Fibroblast of pulmonary artery (primary cell): Measurements from ENCODE around the gene OR56A5.
"Not testable (repeated sequence)": the region's sequence is repeated elsewhere in the genome, so short reads cannot be mapped to it uniquely, and the experiment has no call there.

Experiments
- DNase-seq: peaks from one replicate; pipeline ENCODE4 v3.0.0-alpha.2; 2010; ENCODE audit warnings: low read depth
- H3K4me3 ChIP-seq: replicated peaks from 2 replicates; pipeline ENCODE4 v1.5.1; 2011; ENCODE audit warnings: low read depth, mild to moderate bottlenecking, control low read depth, low read length, moderate library complexity
- TF ChIP-seq, protein P1 (sequence below): IDR thresholded peaks from 2 replicates; pipeline ENCODE4 v1.5.1; 2011; ENCODE audit warnings: mild to moderate bottlenecking, control low read depth, low read length, inconsistent platforms; ENCODE audit errors: missing control alignments

OR56A5 gene

DNA sequence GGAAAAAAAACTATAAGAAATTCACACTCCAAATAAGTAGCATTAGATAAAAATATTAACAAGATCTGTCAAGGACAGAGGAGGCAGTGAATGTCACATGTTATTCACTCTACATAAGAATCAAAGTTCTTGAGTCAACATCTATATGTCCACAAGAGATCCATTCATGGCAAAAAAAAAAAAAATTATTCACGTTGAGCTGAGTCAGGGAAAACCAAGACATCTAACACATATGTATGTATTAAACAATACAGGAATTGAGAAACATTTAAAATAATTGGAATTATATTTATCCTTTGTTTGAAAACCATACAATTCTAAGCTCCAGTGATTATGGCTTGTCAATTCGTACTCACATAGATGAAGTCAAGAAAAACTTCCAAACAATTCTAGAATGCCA lies 1.3 kb downstream of the OR56A5 start:
- TF ChIP-seq, protein P1, sequence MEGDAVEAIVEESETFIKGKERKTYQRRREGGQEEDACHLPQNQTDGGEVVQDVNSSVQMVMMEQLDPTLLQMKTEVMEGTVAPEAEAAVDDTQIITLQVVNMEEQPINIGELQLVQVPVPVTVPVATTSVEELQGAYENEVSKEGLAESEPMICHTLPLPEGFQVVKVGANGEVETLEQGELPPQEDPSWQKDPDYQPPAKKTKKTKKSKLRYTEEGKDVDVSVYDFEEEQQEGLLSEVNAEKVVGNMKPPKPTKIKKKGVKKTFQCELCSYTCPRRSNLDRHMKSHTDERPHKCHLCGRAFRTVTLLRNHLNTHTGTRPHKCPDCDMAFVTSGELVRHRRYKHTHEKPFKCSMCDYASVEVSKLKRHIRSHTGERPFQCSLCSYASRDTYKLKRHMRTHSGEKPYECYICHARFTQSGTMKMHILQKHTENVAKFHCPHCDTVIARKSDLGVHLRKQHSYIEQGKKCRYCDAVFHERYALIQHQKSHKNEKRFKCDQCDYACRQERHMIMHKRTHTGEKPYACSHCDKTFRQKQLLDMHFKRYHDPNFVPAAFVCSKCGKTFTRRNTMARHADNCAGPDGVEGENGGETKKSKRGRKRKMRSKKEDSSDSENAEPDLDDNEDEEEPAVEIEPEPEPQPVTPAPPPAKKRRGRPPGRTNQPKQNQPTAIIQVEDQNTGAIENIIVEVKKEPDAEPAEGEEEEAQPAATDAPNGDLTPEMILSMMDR, result no peak

DNA sequence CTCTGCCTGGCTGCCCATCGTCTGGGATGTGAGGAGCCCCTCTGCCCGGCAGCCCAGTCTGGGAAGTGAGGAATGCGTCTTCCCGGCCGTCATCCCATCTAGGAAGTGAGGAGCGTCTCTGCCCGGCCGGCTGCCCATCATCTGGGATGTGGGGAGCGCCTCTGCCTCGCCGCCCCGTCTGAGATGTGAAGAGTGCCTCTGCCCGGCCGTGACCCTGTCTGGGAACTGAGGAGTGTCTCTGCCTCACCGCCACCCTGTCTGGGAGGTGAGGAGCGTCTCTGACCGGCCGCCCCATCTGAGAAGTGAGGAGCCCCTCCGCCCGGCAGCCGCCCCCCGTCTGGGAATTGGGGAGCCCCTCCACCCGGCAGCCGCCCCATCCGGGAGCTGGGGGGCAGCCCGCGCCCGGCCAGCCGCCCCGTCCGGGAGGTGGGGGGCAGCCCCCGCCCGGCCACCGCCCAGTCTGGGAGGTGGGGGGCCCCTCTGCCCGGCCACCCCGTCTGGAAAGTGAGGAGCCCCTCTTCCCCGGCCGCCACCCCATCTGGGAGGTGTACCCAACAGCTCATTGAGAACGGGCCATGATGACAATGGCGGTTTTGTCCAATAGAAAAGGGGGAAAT lies 7.5 kb downstream of the OR56A5 start:
- H3K4me3 ChIP-seq, DNase-seq: not testable (repeated sequence)

More for the DNA sequence above, 1.3 kb downstream of the OR56A5 start:
- no peak overlapping the region for H3K4me3 ChIP-seq
- DNase-seq, result no peak

DNA sequence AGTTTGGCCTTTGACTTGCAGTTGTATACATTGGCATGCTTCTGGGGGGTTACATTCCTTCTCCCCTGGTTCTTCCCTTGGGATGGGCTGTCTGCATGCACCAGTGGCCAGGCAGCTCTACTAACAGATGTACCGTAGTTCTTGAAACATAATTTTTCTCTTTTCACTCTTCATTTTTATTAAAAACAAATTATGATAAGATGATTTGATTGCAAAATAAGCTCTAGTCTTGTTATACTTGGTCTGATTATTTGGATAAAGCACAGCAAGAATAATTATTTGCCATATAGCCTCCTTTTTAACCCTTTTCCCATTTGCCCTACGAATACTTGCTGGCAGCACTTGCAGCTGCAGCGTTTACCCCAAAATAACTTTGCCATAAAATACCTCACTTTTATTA lies 12.7 kb downstream of the OR56A5 start:
- TF ChIP-seq, protein P1, result no peak
- H3K4me3 ChIP-seq, result no peak overlapping the region
- no peak for DNase-seq

DNA sequence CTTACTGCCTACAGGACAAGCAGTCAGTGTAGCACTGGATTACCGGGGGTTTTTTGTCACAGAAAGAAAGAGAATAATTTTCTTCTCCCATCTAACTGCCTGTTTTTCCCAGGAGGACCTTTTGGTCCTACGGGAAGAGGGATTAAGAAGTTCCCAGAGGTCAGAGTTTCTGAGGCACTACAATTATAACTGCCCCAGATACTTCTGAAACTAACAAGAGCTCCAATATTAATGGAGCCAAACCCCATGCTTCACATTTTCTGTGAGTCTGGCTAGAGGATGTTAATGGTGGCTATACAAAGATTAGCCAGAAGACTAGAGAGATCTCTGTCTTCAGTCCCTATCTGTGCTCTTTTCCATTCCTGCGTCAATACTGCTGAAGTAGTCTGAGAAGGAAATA lies 26.3 kb downstream of the OR56A5 start, which contains the start of gene OR56A3:
Gene OR56A3, plus strand, starts transcription at position 301 of the 400 bp plus-strand sequence. CDS start 5,096 bp downstream, outside the sequence.
- H3K4me3 ChIP-seq, result no peak within 1 kb of the TSS
- no peak for DNase-seq
- TF ChIP-seq, protein P1, result no peak

DNA sequence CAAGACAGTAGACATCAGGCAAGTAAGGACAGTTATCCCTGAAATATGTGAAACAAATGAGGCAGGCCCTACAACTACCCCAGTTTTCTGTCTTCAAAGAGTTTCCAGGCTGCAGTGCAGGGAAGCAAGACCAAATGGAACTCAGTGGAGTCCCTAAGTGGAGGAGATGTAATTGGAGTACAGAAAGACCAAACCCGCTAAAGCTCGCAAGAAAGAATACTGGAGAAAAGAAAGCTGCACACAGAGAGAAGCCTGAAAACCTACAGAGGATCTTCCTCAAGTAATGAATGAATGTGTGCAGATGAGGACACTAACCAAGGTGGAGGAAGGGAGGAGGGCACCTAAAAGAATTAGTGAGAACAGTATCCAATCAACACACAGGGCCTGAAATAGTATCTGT lies 27.5 kb downstream of the OR56A5 start:
- TF ChIP-seq, protein P1, result no peak
- H3K4me3 ChIP-seq, result no peak overlapping the region
- no peak for DNase-seq

DNA sequence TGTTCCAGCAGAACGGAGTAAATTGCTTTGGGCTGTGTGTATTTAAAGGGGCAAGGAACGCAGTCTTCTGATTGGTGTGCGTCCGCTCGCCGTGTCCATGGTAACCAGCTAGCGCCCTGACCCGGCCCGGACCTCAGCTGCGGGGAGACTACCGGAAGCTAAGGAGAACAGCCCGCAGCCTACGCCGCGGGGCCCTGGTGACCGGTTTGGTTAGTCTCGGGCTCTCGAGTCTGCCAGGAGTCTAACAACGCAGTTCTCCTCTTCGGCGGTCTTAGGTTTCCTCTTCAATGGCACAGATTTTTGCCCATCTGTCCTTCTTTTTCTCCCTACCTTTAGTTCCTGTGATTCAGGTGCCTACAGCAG lies 29.7 kb downstream of the OR56A5 start:
- TF ChIP-seq, protein P1, result no peak
- no peak for DNase-seq
- no peak overlapping the region for H3K4me3 ChIP-seq

DNA sequence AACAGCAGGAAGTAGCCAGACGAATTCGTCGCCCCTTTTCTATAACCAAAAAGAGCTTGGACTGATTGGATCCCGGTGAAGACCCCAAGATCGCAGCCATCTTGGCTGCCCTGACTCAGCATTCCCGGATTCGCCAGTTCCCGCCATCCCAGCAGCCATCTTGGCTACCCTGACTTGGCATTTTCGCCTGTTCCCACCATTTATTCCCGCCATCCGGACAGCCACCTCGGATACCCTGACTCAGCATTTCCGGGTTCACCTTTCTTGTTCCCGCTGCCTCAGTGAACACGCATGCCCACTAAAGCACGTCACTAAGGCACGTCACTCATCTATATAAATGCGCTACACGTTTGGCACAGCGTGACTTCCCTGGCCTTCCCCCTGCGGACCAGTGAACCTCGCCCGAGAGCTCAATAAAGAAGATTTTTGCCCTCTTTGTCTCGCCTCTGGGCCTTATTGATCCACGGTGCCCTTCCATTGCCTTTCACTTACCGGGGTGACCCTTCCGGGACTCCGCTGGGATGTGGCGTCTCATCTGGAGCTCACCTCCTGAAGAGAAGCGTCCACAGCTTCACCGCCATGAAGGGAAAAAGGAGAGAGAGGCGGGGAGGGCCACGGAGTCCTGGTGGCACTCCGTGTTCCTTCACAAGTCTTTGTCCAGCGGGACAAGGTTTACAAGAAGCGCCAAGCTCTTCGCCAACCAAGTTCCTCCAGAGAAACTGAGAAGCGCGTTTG lies 30.3 kb downstream of the OR56A5 start:
- TF ChIP-seq, protein P1, result no peak
- DNase-seq, result no peak
- no peak overlapping the region for H3K4me3 ChIP-seq
